Measurements from ENCODE around the gene GP2.

GRCh38 chr16:20347666-20348364, 20.5 kb upstream of the GP2 start:
- no peak for TF ChIP-seq EZH2 (IDR thresholded peaks at IDR 0.05; ENCODE audit: low read length)
- no peak for TF ChIP-seq CTCF (optimal IDR thresholded peaks at IDR 0.05 in 1 of 3, IDR thresholded peaks at IDR 0.05 in 1 of 3, conservative IDR thresholded peaks at IDR 0.05 in 1 of 3; ENCODE audit: extremely low read depth in 1 of 3, insufficient read depth in 2 of 3, low read length in 3 of 3)

Measured in keratinocyte (primary cell).